ENCODE results near the gene HNRNPA3.
"Not testable (repeated sequence)": the region's sequence is repeated elsewhere in the genome, so short reads cannot be mapped to it uniquely, and the experiment has no call there.

Gene HNRNPA3

GRCh38 chr2:177178797-177179196 lies 33.8 kb upstream of the HNRNPA3 start:
- no peak for DNase-seq
- H3K4me3 ChIP-seq (ENCODE audit: low read depth, low read length) = no peak overlapping the region
- no peaks in the 10 kb centered on the region for H3K27me3 ChIP-seq (ENCODE audit: insufficient read depth, low read depth, severe bottlenecking)
- TF ChIP-seq, protein P1, sequence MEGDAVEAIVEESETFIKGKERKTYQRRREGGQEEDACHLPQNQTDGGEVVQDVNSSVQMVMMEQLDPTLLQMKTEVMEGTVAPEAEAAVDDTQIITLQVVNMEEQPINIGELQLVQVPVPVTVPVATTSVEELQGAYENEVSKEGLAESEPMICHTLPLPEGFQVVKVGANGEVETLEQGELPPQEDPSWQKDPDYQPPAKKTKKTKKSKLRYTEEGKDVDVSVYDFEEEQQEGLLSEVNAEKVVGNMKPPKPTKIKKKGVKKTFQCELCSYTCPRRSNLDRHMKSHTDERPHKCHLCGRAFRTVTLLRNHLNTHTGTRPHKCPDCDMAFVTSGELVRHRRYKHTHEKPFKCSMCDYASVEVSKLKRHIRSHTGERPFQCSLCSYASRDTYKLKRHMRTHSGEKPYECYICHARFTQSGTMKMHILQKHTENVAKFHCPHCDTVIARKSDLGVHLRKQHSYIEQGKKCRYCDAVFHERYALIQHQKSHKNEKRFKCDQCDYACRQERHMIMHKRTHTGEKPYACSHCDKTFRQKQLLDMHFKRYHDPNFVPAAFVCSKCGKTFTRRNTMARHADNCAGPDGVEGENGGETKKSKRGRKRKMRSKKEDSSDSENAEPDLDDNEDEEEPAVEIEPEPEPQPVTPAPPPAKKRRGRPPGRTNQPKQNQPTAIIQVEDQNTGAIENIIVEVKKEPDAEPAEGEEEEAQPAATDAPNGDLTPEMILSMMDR (IDR thresholded peaks at IDR 0.05; ENCODE audit: low read depth, low read length) = no peak
- no peak overlapping the region for H3K27ac ChIP-seq
- no peaks in the 10 kb centered on the region for H3K36me3 ChIP-seq
- no peaks in the 10 kb centered on the region for H3K9me3 ChIP-seq (ENCODE audit: severe bottlenecking)

DNA sequence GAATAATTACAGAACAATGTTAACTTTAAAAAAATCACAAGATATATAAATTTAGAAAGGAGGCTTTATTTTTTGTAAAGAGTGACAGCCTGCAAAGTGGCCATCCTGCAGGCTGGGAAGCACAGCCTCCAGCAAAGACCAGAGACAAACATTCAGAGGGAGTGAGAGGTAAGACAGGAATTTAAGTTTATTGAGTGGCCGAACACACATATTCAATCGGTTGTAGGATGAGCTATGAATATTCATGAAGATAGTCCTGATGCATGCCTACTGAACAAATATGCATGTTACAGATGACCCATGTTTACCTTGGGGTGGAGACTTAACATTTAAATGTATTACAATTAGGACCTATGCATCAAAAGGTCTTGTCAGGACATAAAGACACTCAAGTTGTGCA lies 33.4 kb upstream of the HNRNPA3 start:
- Histone ChIP-seq H3K36me3 (no peaks in the 10 kb centered on the region), H3K27ac (no peak overlapping the region), H3K9me3 (ENCODE audit: severe bottlenecking) (no peaks in the 10 kb centered on the region), H3K4me3 (ENCODE audit: low read depth, low read length) (no peak overlapping the region), H3K27me3 (ENCODE audit: insufficient read depth, low read depth, severe bottlenecking) (no peaks in the 10 kb centered on the region)
- TF ChIP-seq, protein P1 (IDR thresholded peaks at IDR 0.05; ENCODE audit: low read depth, low read length) = no peak
- no peak for DNase-seq

DNA sequence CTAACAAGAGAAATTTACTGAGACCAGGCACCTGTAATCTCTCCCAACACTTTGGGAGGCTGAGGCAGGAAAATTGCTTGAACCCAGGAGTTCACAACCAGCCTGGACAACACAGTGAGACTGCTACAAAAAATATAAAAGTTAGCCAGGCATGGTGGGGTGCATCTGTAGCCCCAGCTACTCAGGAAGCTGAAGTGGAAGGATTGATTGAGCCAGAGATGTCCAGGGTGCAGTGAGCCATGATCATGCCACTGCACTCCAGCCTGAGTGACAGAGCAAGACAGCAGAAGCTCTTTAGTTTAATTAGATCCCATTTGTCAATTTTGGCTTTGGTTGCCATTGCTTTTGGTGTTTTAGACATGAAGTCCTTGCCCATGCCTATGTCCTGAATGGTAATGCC lies 32.9 kb upstream of the HNRNPA3 start:
- H3K4me3 ChIP-seq (ENCODE audit: low read depth, low read length); DNase-seq; H3K27ac ChIP-seq; H3K9me3 ChIP-seq (ENCODE audit: severe bottlenecking); H3K27me3 ChIP-seq (ENCODE audit: insufficient read depth, low read depth, severe bottlenecking); H3K36me3 ChIP-seq: not testable (repeated sequence)

GRCh38 chr2:177180269-177181000 lies 32.2 kb upstream of the HNRNPA3 start:
- TF ChIP-seq, protein P1 (IDR thresholded peaks at IDR 0.05; ENCODE audit: low read depth, low read length) = no peak
- no peak overlapping the region for H3K27ac ChIP-seq
- no peak for DNase-seq
- H3K27me3 ChIP-seq (ENCODE audit: insufficient read depth, low read depth, severe bottlenecking) = no peaks in the 10 kb centered on the region
- H3K4me3 ChIP-seq (ENCODE audit: low read depth, low read length) = no peak overlapping the region
- no peaks in the 10 kb centered on the region for H3K9me3 ChIP-seq (ENCODE audit: severe bottlenecking)
- H3K36me3 ChIP-seq = no peaks in the 10 kb centered on the region

DNA sequence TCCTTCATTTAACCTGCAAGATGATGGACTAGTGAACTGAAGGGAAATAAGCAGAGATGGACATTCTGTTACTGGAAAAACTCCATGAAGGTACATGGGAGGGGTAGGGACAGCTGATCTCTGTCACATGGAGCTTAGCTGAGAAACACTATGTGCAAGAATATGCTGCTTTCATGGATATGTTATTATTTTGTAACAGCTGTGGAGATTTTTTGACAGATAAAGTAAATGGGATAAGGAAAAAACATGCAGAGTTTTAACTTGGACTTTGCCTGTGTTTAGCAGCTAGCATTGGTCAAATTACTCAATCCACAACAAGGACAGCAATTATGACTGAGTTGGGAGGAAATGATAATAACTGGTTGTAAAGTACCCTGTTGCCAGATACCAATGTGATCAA lies 28.7 kb upstream of the HNRNPA3 start:
- no peak overlapping the region for H3K27ac ChIP-seq
- H3K36me3 ChIP-seq = no peaks in the 10 kb centered on the region

DNA sequence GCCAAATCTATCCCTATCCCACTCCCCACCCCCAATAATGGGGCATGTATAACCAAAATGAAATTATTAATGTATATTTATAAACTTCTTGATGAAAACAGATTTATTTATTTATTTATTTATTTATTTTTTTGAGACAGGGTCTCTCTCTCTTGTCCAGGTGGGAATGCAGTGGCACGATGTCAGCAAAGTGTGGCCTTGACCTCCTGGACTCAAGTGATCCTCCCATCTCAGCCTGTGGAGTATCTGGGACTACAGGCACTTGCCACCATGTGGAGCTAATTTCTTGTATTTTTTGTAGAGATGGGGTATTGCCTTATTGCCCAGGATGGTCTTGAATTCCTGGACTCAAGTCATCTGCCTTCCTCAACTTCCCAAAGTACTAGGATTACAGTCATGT lies 28.0 kb upstream of the HNRNPA3 start:
- no peak overlapping the region for H3K4me3 ChIP-seq (ENCODE audit: low read depth, low read length)
- no peaks in the 10 kb centered on the region for H3K9me3 ChIP-seq (ENCODE audit: severe bottlenecking)
- TF ChIP-seq, protein P1 (IDR thresholded peaks at IDR 0.05; ENCODE audit: low read depth, low read length) = no peak
- DNase-seq = no peak
- no peaks in the 10 kb centered on the region for H3K36me3 ChIP-seq
- H3K27ac ChIP-seq = no peak overlapping the region
- no peaks in the 10 kb centered on the region for H3K27me3 ChIP-seq (ENCODE audit: insufficient read depth, low read depth, severe bottlenecking)

More for the DNA sequence above, 28.7 kb upstream of the HNRNPA3 start:
- H3K4me3 ChIP-seq (ENCODE audit: low read depth, low read length) = no peak overlapping the region
- TF ChIP-seq, protein P1 (IDR thresholded peaks at IDR 0.05; ENCODE audit: low read depth, low read length) = no peak
- H3K9me3 ChIP-seq (ENCODE audit: severe bottlenecking) = no peaks in the 10 kb centered on the region
- H3K27me3 ChIP-seq (ENCODE audit: insufficient read depth, low read depth, severe bottlenecking) = no peaks in the 10 kb centered on the region
- DNase-seq = no peak

GRCh38 chr2:177186038-177186437 lies 26.6 kb upstream of the HNRNPA3 start:
- H3K4me3 ChIP-seq (ENCODE audit: low read depth, low read length); DNase-seq; H3K9me3 ChIP-seq (ENCODE audit: severe bottlenecking); H3K36me3 ChIP-seq; H3K27ac ChIP-seq; H3K27me3 ChIP-seq (ENCODE audit: insufficient read depth, low read depth, severe bottlenecking): not testable (repeated sequence)
